ENCODE data around the gene RGS10. TPM values are rescaled to one million over a fixed set of nuclear protein-coding genes. Genes with fewer than 3 reads are reported as not detected.

The RGS10 gene
- total RNA-seq, 1 donor from 2014 or later = 311 TPM

- Mint-ChIP-seq H3K36me3 (ENCODE audit: unreplicated experiment) (peaks cover 11% of the 10 kb centered on the region), H3K4me1 (ENCODE audit: low read depth, unreplicated experiment) (peaks cover 62% of the 10 kb centered on the region), H3K27ac (ENCODE audit: unreplicated experiment) (peak overlapping the region; percentile 46), H3K27me3 (ENCODE audit: unreplicated experiment) (peaks cover 19% of the 10 kb centered on the region), H3K9me3 (ENCODE audit: unreplicated experiment) (peaks cover 18% of the 10 kb centered on the region), H3K4me3 (ENCODE audit: unreplicated experiment) (peak overlapping the region; percentile 91)
- DNase-seq = no peak
- no peak for TF ChIP-seq CTCF (IDR thresholded peaks at IDR 0.05; ENCODE audit: partially characterized antibody, unreplicated experiment)
Observed at GRCh38 chr10:119539359-119539825, 3.1 kb downstream of the RGS10 start.

- DNase-seq = no peak
- peaks cover 11% of the 10 kb centered on the region for H3K36me3 Mint-ChIP-seq (ENCODE audit: unreplicated experiment)
- TF ChIP-seq CTCF (IDR thresholded peaks at IDR 0.05; ENCODE audit: partially characterized antibody, unreplicated experiment) = no peak
- peaks cover 16% of the 10 kb centered on the region for H3K27me3 Mint-ChIP-seq (ENCODE audit: unreplicated experiment)
- H3K27ac Mint-ChIP-seq (ENCODE audit: unreplicated experiment) = peak overlapping the region; percentile 95
- H3K4me1 Mint-ChIP-seq (ENCODE audit: low read depth, unreplicated experiment) = peaks cover 58% of the 10 kb centered on the region
- H3K4me3 Mint-ChIP-seq (ENCODE audit: unreplicated experiment) = peak overlapping the region; percentile 91
- peaks cover 16% of the 10 kb centered on the region for H3K9me3 Mint-ChIP-seq (ENCODE audit: unreplicated experiment)
Observed at GRCh38 chr10:119538632-119539358, 3.7 kb downstream of the RGS10 start.

- no peak for DNase-seq
- H3K27ac Mint-ChIP-seq (ENCODE audit: unreplicated experiment) = peak overlapping the region; percentile 95
- H3K4me1 Mint-ChIP-seq (ENCODE audit: low read depth, unreplicated experiment) = peaks cover 59% of the 10 kb centered on the region
- no peak for TF ChIP-seq CTCF (IDR thresholded peaks at IDR 0.05; ENCODE audit: partially characterized antibody, unreplicated experiment)
- peak overlapping the region; percentile 91 for H3K4me3 Mint-ChIP-seq (ENCODE audit: unreplicated experiment)
- H3K36me3 Mint-ChIP-seq (ENCODE audit: unreplicated experiment) = peaks cover 7% of the 10 kb centered on the region
- peaks cover 11% of the 10 kb centered on the region for H3K9me3 Mint-ChIP-seq (ENCODE audit: unreplicated experiment)
- H3K27me3 Mint-ChIP-seq (ENCODE audit: unreplicated experiment) = peaks cover 12% of the 10 kb centered on the region
Observed at GRCh38 chr10:119537953-119538630, 4.4 kb downstream of the RGS10 start.

- Mint-ChIP-seq H3K27me3 (ENCODE audit: unreplicated experiment) (peaks cover 12% of the 10 kb centered on the region), H3K9me3 (ENCODE audit: unreplicated experiment) (peaks cover 11% of the 10 kb centered on the region), H3K4me1 (ENCODE audit: low read depth, unreplicated experiment) (peaks cover 65% of the 10 kb centered on the region), H3K4me3 (ENCODE audit: unreplicated experiment) (peak overlapping the region; percentile 91), H3K27ac (ENCODE audit: unreplicated experiment) (peak overlapping the region; percentile 89), H3K36me3 (ENCODE audit: unreplicated experiment) (peaks cover 7% of the 10 kb centered on the region)
- no peak for TF ChIP-seq CTCF (IDR thresholded peaks at IDR 0.05; ENCODE audit: partially characterized antibody, unreplicated experiment)
- DNase-seq = peak; percentile 65
Observed at GRCh38 chr10:119536508-119537025, 6.0 kb downstream of the RGS10 start.

Data from glutamatergic neuron (in vitro differentiated cells).